ENCODE results near the gene ERRFI1. TPM values are rescaled to one million over a fixed set of nuclear protein-coding genes. Genes with fewer than 3 reads are reported as not detected.
"Not testable (repeated sequence)": the region's sequence is repeated elsewhere in the genome, so short reads cannot be mapped to it uniquely, and the experiment has no call there.

ERRFI1 gene
- total RNA-seq, result 100 to 1,000 TPM in 2 of 4 donors, 10 to 100 TPM in 2; 63.9 to 152 (median 95.9) TPM

GRCh38 chr1:8026153-8026975 is at the start of gene ERRFI1:
Gene ERRFI1 (minus strand): TSS chr1:8026309. CDS start chr1:8015619, 10,690 bp downstream.
- DNase-seq (ENCODE audit: low spot score in 2 of 2), result peak; percentile 92 to 93
- H3K27me3 ChIP-seq, result no peaks in the 10 kb centered on the region
- H3K36me3 ChIP-seq, result no peaks in the 10 kb centered on the region
- H3K4me3 ChIP-seq, result peak within 1 kb of the TSS; percentile 63 to 94 (median 79)
- H3K4me1 ChIP-seq, result peaks cover 0 to 53% (median 8%) of the 10 kb centered on the region in 4 donors
- TF ChIP-seq CTCF (IDR thresholded peaks at IDR 0.05) (peak in 2 of 5 experiments; percentile 55 to 65), EP300 (IDR thresholded peaks at IDR 0.05) (peak; percentile 22 to 98), POLR2A (IDR thresholded peaks at IDR 0.05) (peak; percentile 93 to 99)
- WGBS, 2 donors, result 5 to 8% methylated on average over 44 to 74 of the region's 98 CpGs
- H3K27ac ChIP-seq, result peak within 1 kb of the TSS; percentile 85 to 96 (median 95)
- H3K9me3 ChIP-seq, result no peaks in the 10 kb centered on the region

- no peak for DNase-seq (ENCODE audit: low spot score in 2 of 2)
- WGBS, 2 donors, result 88% methylated on average over 10 of the region's 10 CpGs
- no peak overlapping the region for H3K27ac ChIP-seq
Measured at GRCh38 chr1:8075511-8076051, 49.5 kb upstream of the ERRFI1 start.

GRCh38 chr1:8073112-8073855 is 47.2 kb upstream of the ERRFI1 start:
- WGBS, 2 donors, result 45 to 46% methylated on average over 7 of the region's 7 CpGs
- Histone ChIP-seq H3K9me3 (no peaks in the 10 kb centered on the region), H3K36me3 (no peaks in the 10 kb centered on the region), H3K27me3 (no peaks in the 10 kb centered on the region), H3K4me1 (peaks cover 0 to 34% (median 0%) of the 10 kb centered on the region in 4 donors), H3K4me3 (no peak overlapping the region), H3K27ac (peak overlapping the region in 1 of 4 donors; percentile 38)
- peak; percentile 50 to 59 for DNase-seq (ENCODE audit: low spot score in 2 of 2)
- TF ChIP-seq CTCF (IDR thresholded peaks at IDR 0.05), result no peak
- peak in 1 of 2 donors; percentile 60 for TF ChIP-seq EP300 (IDR thresholded peaks at IDR 0.05)

More at GRCh38 chr1:8075511-8076051, 49.5 kb upstream of the ERRFI1 start:
- Histone ChIP-seq H3K36me3 (no peaks in the 10 kb centered on the region), H3K9me3 (no peaks in the 10 kb centered on the region), H3K27me3 (no peaks in the 10 kb centered on the region), H3K4me1 (peaks cover 0 to 35% (median 0%) of the 10 kb centered on the region in 4 donors), H3K4me3 (no peak overlapping the region)
- TF ChIP-seq EP300 (IDR thresholded peaks at IDR 0.05), result no peak
- no peak for TF ChIP-seq CTCF (IDR thresholded peaks at IDR 0.05)
- no peak for TF ChIP-seq POLR2A (IDR thresholded peaks at IDR 0.05)

- no peaks in the 10 kb centered on the region for H3K27me3 ChIP-seq
- H3K27ac ChIP-seq, result no peak overlapping the region
- H3K9me3 ChIP-seq, result no peaks in the 10 kb centered on the region
- TF ChIP-seq POLR2A (IDR thresholded peaks at IDR 0.05), result no peak
- no peak for TF ChIP-seq CTCF (IDR thresholded peaks at IDR 0.05)
- no peak for TF ChIP-seq EP300 (IDR thresholded peaks at IDR 0.05)
- H3K4me1 ChIP-seq, result peaks cover 0 to 17% (median 0%) of the 10 kb centered on the region in 4 donors
- H3K4me3 ChIP-seq, result no peak overlapping the region
- no peaks in the 10 kb centered on the region for H3K36me3 ChIP-seq
- 33 to 47% methylated on average over 10 of the region's 10 CpGs for WGBS, 2 donors
- no peak for DNase-seq (ENCODE audit: low spot score in 2 of 2)
Measured at GRCh38 chr1:8070381-8070811, 44.3 kb upstream of the ERRFI1 start.

GRCh38 chr1:8069614-8070320 is 43.7 kb upstream of the ERRFI1 start:
- H3K4me3 ChIP-seq; H3K27ac ChIP-seq; H3K36me3 ChIP-seq; DNase-seq (ENCODE audit: low spot score in 2 of 2); H3K27me3 ChIP-seq; H3K9me3 ChIP-seq: not testable (repeated sequence)
- H3K4me1 ChIP-seq, result peaks cover 0 to 17% (median 0%) of the 10 kb centered on the region in 4 donors
- whole genome bisulfite sequencing, 2 donors, result 92 to 93% methylated on average over 8 of the region's 8 CpGs

Measured in tibial nerve (tissue), 4 donors.